Neural cell (in vitro differentiated cells): Measurements from ENCODE around the gene AKAP6. TPM values are rescaled to one million over a fixed set of nuclear protein-coding genes. Genes with fewer than 3 reads are reported as not detected.

Source experiments
- H2AFZ ChIP-seq: fragments of 200-600, 300-800 bp; sonication (generic), shearing (Covaris generic); 2 replicates; pipeline ENCODE4 v1.6.0; 2014; ENCODE audit warnings: low read depth, mild to moderate bottlenecking, antibody characterized with exemption, low read length, moderate library complexity
- H3F3A ChIP-seq: fragments of 200-600 bp; shearing (Covaris generic); 2 replicates; pipeline ENCODE4 v1.6.1; 2016; ENCODE audit warnings: mild to moderate bottlenecking, moderate library complexity, mixed read lengths, antibody characterized with exemption, low read length; ENCODE audit not compliant: insufficient read depth, poor library complexity, severe bottlenecking
- H3K27ac ChIP-seq: fragments of 200-600, 300-800 bp; sonication (generic), shearing (Covaris generic); 2 replicates; pipeline ENCODE4 v1.5.1; 2014; ENCODE audit warnings: mild to moderate bottlenecking, low read length, moderate library complexity
- H3K27me3 ChIP-seq: fragments of 300-800, 200-600 bp; sonication (generic), shearing (Covaris generic); 2 replicates; pipeline ENCODE4 v1.6.0; 2014; ENCODE audit warnings: mild to moderate bottlenecking, low read depth, low read length, moderate library complexity; ENCODE audit not compliant: insufficient read depth
- H3K36me3 ChIP-seq: fragments of 300-800, 200-600 bp; sonication (generic), shearing (Covaris generic); 2 replicates; pipeline ENCODE4 v1.5.1; 2014; ENCODE audit warnings: mild to moderate bottlenecking, antibody characterized with exemption, low read length, moderate library complexity; ENCODE audit not compliant: insufficient read depth
- H3K4me2 ChIP-seq: fragments of 300-800, 200-600 bp; sonication (generic), shearing (Covaris generic); 2 replicates; pipeline ENCODE4 v1.6.0; 2014; ENCODE audit warnings: mild to moderate bottlenecking, low read length
- H3K4me3 ChIP-seq: fragments of 300-800, 200-600 bp; sonication (generic), shearing (Covaris generic); 2 replicates; pipeline ENCODE4 v1.5.1; 2014; ENCODE audit warnings: mild to moderate bottlenecking, low read length, moderate library complexity
- H3K79me2 ChIP-seq: fragments of 200-600 bp; shearing (Covaris generic); replicated peaks from 2 replicates; pipeline ENCODE4 v1.6.0; 2014; ENCODE audit warnings: mild to moderate bottlenecking, low read length, moderate library complexity; ENCODE audit not compliant: insufficient read depth
- H3K9ac ChIP-seq: fragments of 300-800, 200-600 bp; sonication (generic), shearing (Covaris generic); 2 replicates; pipeline ENCODE4 v1.6.1; 2016; ENCODE audit warnings: mild to moderate bottlenecking, low read length, mixed read lengths
- H3K9me2 ChIP-seq: fragments of 200-600 bp; shearing (Covaris generic); 2 replicates; pipeline ENCODE4 v1.6.1; 2016; ENCODE audit warnings: mild to moderate bottlenecking, low read length, mixed read lengths; ENCODE audit not compliant: insufficient read depth
- H3K9me3 ChIP-seq: fragments of 200-600, 300-800 bp; sonication (generic), shearing (Covaris generic); 2 replicates; pipeline ENCODE4 v1.6.1; 2016; ENCODE audit warnings: mild to moderate bottlenecking, mixed run types, low read length, moderate library complexity, mixed read lengths
- H4K20me1 ChIP-seq: fragments of 200-600 bp; shearing (Covaris generic); 2 replicates; pipeline ENCODE4 v1.6.1; 2016; ENCODE audit warnings: mild to moderate bottlenecking, mixed run types; ENCODE audit not compliant: insufficient read depth
- EP300 ChIP-seq: fragments of 450-650 bp; conservative IDR thresholded peaks from 2 replicates; pipeline ENCODE4 v1.6.1; 2014; ENCODE audit warnings: antibody characterized with exemption, mild to moderate bottlenecking, moderate library complexity; ENCODE audit not compliant: poor library complexity, severe bottlenecking
- EZH2 ChIP-seq: fragments of 200-600, 300-800 bp; shearing (Covaris generic), sonication (generic); IDR thresholded peaks from 2 replicates; pipeline ENCODE4 v1.6.1; 2014; ENCODE audit warnings: antibody characterized with exemption, low read length, borderline replicate concordance, mild to moderate bottlenecking; ENCODE audit not compliant: insufficient read depth, poor library complexity, severe bottlenecking
- MXI1 ChIP-seq: fragments of 450-650 bp; conservative IDR thresholded peaks from 2 replicates; pipeline ENCODE4 v1.6.1; 2014; ENCODE audit warnings: antibody characterized with exemption, mild to moderate bottlenecking; ENCODE audit not compliant: poor library complexity, severe bottlenecking
- POLR2AphosphoS5 ChIP-seq: IDR thresholded peaks from 2 replicates; pipeline ENCODE4 v1.6.1; 2012
- RAD21 ChIP-seq: fragments of 450-650 bp; conservative IDR thresholded peaks from 2 replicates; pipeline ENCODE4 v1.6.1; 2014; ENCODE audit warnings: antibody characterized with exemption, mild to moderate bottlenecking, moderate library complexity
- SMC3 ChIP-seq: fragments of 450-650 bp; conservative IDR thresholded peaks from 2 replicates; pipeline ENCODE4 v1.6.1; 2014; ENCODE audit warnings: antibody characterized with exemption, mild to moderate bottlenecking, moderate library complexity; ENCODE audit not compliant: poor library complexity
- TAF1 ChIP-seq: IDR thresholded peaks from 2 replicates; pipeline ENCODE4 v1.6.1; 2012; ENCODE audit warnings: low read depth
- polyA plus RNA-seq: library from polyadenylated mRNA; depleted of rRNA; stranded (reverse); fragments of >200 nt; gene quantifications from 2 replicates; pipeline ENCODE4 v1.2.3, GENCODE V29; 2014
- TF ChIP-seq, protein P1 (sequence below): fragments of 450-650 bp; IDR thresholded peaks from 2 replicates; pipeline ENCODE4 v1.5.1; 2014; ENCODE audit warnings: antibody characterized with exemption, mild to moderate bottlenecking, moderate library complexity; ENCODE audit not compliant: poor library complexity, severe bottlenecking
- TF ChIP-seq, protein P2 (sequence below): IDR thresholded peaks from 2 replicates; pipeline ENCODE4 v1.6.1; 2012; ENCODE audit warnings: borderline replicate concordance

AKAP6 gene
- polyA plus RNA-seq, 1 donor from 2014 or later: 15.8 TPM

DNA sequence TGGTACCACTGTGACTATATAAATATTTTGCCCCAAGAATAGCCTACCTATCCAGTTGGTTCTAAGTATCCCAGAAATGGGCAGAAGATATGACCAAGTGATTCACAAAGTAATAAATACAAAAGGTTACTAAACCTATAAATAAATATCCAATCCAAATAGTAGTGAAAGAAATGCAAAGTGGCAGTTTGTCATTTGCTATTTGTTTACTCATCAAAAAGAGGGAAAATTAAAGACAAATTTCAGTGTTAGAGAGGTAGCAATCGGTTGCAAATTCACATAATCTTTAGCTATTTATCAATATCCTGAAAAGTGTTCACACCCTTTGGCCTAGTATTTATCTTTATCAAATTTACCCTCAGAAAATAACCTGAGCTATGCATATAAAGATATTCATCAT, 473.2 kb downstream of the AKAP6 start:
- Histone ChIP-seq H3K4me3 (no peak overlapping the region), H3K4me2 (no peak overlapping the region), H3K9me2 (no peaks in the 10 kb centered on the region), H3K36me3 (peaks cover 6% of the 10 kb centered on the region), H3K27me3 (no peaks in the 10 kb centered on the region), H2AFZ (no peak overlapping the region), H4K20me1 (no peaks in the 10 kb centered on the region), H3K27ac (no peak overlapping the region), H3K9ac (no peak overlapping the region), H3K79me2 (no peaks in the 10 kb centered on the region), H3F3A (no peaks in the 10 kb centered on the region), H3K9me3 (no peaks in the 10 kb centered on the region)
- TF ChIP-seq, protein P1, sequence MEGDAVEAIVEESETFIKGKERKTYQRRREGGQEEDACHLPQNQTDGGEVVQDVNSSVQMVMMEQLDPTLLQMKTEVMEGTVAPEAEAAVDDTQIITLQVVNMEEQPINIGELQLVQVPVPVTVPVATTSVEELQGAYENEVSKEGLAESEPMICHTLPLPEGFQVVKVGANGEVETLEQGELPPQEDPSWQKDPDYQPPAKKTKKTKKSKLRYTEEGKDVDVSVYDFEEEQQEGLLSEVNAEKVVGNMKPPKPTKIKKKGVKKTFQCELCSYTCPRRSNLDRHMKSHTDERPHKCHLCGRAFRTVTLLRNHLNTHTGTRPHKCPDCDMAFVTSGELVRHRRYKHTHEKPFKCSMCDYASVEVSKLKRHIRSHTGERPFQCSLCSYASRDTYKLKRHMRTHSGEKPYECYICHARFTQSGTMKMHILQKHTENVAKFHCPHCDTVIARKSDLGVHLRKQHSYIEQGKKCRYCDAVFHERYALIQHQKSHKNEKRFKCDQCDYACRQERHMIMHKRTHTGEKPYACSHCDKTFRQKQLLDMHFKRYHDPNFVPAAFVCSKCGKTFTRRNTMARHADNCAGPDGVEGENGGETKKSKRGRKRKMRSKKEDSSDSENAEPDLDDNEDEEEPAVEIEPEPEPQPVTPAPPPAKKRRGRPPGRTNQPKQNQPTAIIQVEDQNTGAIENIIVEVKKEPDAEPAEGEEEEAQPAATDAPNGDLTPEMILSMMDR: no peak
- TF ChIP-seq, protein P2, sequence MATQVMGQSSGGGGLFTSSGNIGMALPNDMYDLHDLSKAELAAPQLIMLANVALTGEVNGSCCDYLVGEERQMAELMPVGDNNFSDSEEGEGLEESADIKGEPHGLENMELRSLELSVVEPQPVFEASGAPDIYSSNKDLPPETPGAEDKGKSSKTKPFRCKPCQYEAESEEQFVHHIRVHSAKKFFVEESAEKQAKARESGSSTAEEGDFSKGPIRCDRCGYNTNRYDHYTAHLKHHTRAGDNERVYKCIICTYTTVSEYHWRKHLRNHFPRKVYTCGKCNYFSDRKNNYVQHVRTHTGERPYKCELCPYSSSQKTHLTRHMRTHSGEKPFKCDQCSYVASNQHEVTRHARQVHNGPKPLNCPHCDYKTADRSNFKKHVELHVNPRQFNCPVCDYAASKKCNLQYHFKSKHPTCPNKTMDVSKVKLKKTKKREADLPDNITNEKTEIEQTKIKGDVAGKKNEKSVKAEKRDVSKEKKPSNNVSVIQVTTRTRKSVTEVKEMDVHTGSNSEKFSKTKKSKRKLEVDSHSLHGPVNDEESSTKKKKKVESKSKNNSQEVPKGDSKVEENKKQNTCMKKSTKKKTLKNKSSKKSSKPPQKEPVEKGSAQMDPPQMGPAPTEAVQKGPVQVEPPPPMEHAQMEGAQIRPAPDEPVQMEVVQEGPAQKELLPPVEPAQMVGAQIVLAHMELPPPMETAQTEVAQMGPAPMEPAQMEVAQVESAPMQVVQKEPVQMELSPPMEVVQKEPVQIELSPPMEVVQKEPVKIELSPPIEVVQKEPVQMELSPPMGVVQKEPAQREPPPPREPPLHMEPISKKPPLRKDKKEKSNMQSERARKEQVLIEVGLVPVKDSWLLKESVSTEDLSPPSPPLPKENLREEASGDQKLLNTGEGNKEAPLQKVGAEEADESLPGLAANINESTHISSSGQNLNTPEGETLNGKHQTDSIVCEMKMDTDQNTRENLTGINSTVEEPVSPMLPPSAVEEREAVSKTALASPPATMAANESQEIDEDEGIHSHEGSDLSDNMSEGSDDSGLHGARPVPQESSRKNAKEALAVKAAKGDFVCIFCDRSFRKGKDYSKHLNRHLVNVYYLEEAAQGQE: no peak
- TF ChIP-seq MXI1 (no peak), RAD21 (no peak), EZH2 (no peak), POLR2AphosphoS5 (no peak), SMC3 (no peak)

DNA sequence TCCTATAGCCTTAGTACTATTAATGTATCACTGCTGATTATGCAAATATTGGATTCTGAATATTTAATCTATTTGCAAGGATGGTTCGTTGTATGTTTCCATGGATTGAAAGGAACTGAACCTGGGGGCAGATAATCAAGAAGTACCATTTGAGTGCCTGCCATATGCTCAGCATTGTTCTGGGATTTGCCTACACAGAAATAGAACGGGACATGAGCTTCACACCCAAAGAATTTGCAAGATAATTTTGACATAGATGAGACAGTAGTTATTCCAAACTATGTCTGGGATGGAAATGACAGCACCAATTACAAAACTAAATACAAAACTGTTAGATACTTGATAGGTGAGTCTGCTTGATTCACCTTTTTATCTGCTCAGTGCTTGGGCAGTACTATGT, 476.9 kb downstream of the AKAP6 start:
- Histone ChIP-seq H3K27ac (no peak overlapping the region), H3K36me3 (peaks cover 6% of the 10 kb centered on the region), H3K79me2 (no peaks in the 10 kb centered on the region), H4K20me1 (no peaks in the 10 kb centered on the region), H3F3A (no peaks in the 10 kb centered on the region), H3K4me2 (no peak overlapping the region), H3K9ac (no peak overlapping the region), H3K4me3 (no peak overlapping the region), H3K9me3 (no peaks in the 10 kb centered on the region), H2AFZ (no peak overlapping the region), H3K9me2 (no peaks in the 10 kb centered on the region), H3K27me3 (no peaks in the 10 kb centered on the region)
- no peak for TF ChIP-seq EZH2
- no peak for TF ChIP-seq TAF1
- TF ChIP-seq POLR2AphosphoS5: no peak
- TF ChIP-seq, protein P1: no peak
- TF ChIP-seq RAD21: no peak
- TF ChIP-seq EP300: no peak
